Neural progenitor cell (in vitro differentiated cells): ENCODE data around the gene CTSF.
"Not testable (repeated sequence)": the region's sequence is repeated elsewhere in the genome, so short reads cannot be mapped to it uniquely, and the experiment has no call there.

Source experiments
- EZH2 ChIP-seq: fragments of 200-600 bp; sonication (generic); IDR thresholded peaks from 2 replicates; pipeline ENCODE4 v1.6.1; 2017; ENCODE audit warnings: antibody characterized with exemption, mild to moderate bottlenecking, moderate library complexity
- EZH2phosphoT487 ChIP-seq: fragments of 200-600 bp; sonication (generic); IDR thresholded peaks from 2 replicates; pipeline ENCODE4 v1.6.1; 2017; ENCODE audit warnings: antibody characterized with exemption
- TF ChIP-seq, protein P1 (sequence below): fragments of 200-600 bp; sonication (generic); IDR thresholded peaks from 2 replicates; pipeline ENCODE4 v1.5.1; 2017; ENCODE audit warnings: antibody characterized with exemption, mild to moderate bottlenecking

DNA sequence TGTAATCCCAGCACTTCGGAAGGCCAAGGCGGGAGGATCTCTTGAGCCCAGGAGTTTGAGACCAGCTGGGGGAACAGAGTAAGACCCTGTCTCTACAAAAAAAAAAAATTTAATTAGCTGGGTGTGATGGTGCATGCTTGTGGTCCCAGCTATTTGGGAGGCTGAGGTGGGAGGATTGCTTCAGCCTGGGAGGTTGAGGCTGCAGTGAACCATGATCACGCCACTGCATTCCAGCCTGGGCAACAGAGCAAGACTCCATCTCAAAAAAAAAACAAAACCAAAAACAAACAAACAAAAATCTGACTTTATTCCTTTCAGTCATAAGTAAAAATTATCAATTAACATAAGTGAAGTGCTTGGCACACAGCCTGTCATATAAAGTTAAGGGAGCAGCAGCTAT lies 38.2 kb upstream of the CTSF start:
- TF ChIP-seq, protein P1, sequence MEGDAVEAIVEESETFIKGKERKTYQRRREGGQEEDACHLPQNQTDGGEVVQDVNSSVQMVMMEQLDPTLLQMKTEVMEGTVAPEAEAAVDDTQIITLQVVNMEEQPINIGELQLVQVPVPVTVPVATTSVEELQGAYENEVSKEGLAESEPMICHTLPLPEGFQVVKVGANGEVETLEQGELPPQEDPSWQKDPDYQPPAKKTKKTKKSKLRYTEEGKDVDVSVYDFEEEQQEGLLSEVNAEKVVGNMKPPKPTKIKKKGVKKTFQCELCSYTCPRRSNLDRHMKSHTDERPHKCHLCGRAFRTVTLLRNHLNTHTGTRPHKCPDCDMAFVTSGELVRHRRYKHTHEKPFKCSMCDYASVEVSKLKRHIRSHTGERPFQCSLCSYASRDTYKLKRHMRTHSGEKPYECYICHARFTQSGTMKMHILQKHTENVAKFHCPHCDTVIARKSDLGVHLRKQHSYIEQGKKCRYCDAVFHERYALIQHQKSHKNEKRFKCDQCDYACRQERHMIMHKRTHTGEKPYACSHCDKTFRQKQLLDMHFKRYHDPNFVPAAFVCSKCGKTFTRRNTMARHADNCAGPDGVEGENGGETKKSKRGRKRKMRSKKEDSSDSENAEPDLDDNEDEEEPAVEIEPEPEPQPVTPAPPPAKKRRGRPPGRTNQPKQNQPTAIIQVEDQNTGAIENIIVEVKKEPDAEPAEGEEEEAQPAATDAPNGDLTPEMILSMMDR, result not testable (repeated sequence)
- not testable (repeated sequence) for TF ChIP-seq EZH2, EZH2phosphoT487
